ENCODE data around the gene CTCF. TPM values are rescaled to one million over a fixed set of nuclear protein-coding genes. Genes with fewer than 3 reads are reported as not detected.

Gene CTCF
- total and polyA plus RNA-seq, 2 experiments from 2014 or later = 64.5 to 72.3 TPM

- H3K27ac Mint-ChIP-seq = no peak overlapping the region
- DNase-seq (ENCODE audit: low spot score) (no peak), ATAC-seq (no peak)
- H2AFZ ChIP-seq = no peak overlapping the region
- H3K36me3 Mint-ChIP-seq (ENCODE audit: low read depth) = 0 out of 3 replicates have a peak, but pooled peaks cover 3% of the 10 kb centered on the region
- H3K27me3 ChIP-seq (ENCODE audit: insufficient read depth) = no peaks in the 10 kb centered on the region
- H3K27me3 Mint-ChIP-seq (ENCODE audit: insufficient read depth, low read depth, poor library complexity) = peaks cover 18% of the 10 kb centered on the region
- H3K4me1 Mint-ChIP-seq = 0 out of 3 replicates have a peak, but pooled peaks cover 3% of the 10 kb centered on the region
- no peaks in the 10 kb centered on the region for H3K9me3 Mint-ChIP-seq
- no peaks in the 10 kb centered on the region for H3K9me2 ChIP-seq (ENCODE audit: insufficient read depth)
- no peaks in the 10 kb centered on the region for H3K4me1 ChIP-seq (ENCODE audit: insufficient read depth)
- no peaks in the 10 kb centered on the region for H3K79me2 ChIP-seq (replicated peaks; ENCODE audit: insufficient read depth)
- H3K4me3 Mint-ChIP-seq = no peak overlapping the region
- no peaks in the 10 kb centered on the region; the same call in 1 of the 2 replicates for H4K20me1 ChIP-seq (replicated peaks; ENCODE audit: insufficient read depth)
- H3K4me2 ChIP-seq = no peak overlapping the region
- H3K4me3 ChIP-seq = no peak overlapping the region
- TF ChIP-seq CREB1 (CRISPR knock-in tag; IDR thresholded peaks at IDR 0.05; ENCODE audit: low read depth) (no peak), NANOG (IDR thresholded peaks at IDR 0.05; ENCODE audit: borderline replicate concordance) (no peak), REST (IDR thresholded peaks at IDR 0.05; ENCODE audit: unreplicated experiment) (no peak), JUNB (IDR thresholded peaks at IDR 0.05; ENCODE audit: unreplicated experiment) (no peak), ZNF462 (CRISPR knock-in tag; IDR thresholded peaks at IDR 0.05) (no peak), EZH2 (IDR thresholded peaks at IDR 0.05; ENCODE audit: low read depth, unreplicated experiment) (no peak), POLR2AphosphoS5 (IDR thresholded peaks at IDR 0.05; ENCODE audit: low read depth) (no peak), ZNF114 (CRISPR knock-in tag; IDR thresholded peaks at IDR 0.05) (no peak), ZNF331 (CRISPR knock-in tag; IDR thresholded peaks at IDR 0.05; ENCODE audit: low read depth) (no peak), EZH2phosphoT487 (IDR thresholded peaks at IDR 0.05; ENCODE audit: unreplicated experiment) (no peak), ETS1 (IDR thresholded peaks at IDR 0.05) (no peak), CTCF (conservative IDR thresholded peaks at IDR 0.05; ENCODE audit: low read depth in 2 of 2) (no peak), STAT1 (IDR thresholded peaks at IDR 0.05; ENCODE audit: unreplicated experiment) (no peak)
- H3K27ac ChIP-seq (ENCODE audit: low read depth) = no peak overlapping the region
- H3K36me3 ChIP-seq (ENCODE audit: insufficient read depth) = no peaks in the 10 kb centered on the region
- 0 out of 2 replicates have a peak, but pooled peaks cover 4% of the 10 kb centered on the region for H3F3A ChIP-seq (replicated peaks; ENCODE audit: low read depth)
Observed at GRCh38 chr16:67675579-67675935, 113.2 kb downstream of the CTCF start.
